HG03280 (cell line): ENCODE results near the gene PDGFRB.

ENCODE experiments used
- ATAC-seq: cut with Tn5 transposase; IDR thresholded peaks from one replicate; pipeline ENCODE4 v1.9.1; 2021; ENCODE audit warnings: mild to moderate bottlenecking, moderate library complexity; ENCODE audit not compliant: unreplicated experiment

PDGFRB gene

DNA sequence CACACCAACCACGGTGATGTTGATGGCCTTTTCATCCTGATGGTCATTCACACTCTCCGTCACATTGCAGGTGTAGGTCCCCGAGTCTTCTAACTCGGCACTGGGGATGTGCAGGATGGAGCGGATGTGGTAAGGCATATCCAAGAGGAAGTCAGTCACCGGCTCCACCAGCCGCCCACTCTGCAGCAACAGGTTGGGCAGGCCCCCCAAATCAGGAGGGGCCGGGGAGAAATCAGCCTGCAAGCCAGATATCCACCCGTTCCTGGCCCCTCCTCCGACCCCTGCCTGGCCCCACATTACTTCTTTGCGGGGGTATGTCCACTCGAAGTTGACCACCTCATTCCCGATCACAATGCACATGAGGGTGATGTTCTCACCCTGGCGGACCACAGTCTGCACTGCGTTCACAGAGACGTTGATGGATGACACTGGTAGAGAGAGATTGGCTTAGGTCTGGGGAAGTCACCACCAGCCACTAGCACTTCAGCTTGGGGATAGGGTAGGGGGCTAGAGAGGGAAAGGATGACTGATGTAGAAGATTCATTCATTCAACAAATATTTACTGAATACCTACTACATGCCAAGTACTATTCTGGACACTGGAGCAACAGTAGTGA lies 22.0 kb downstream of the PDGFRB start:
- ATAC-seq: no peak

DNA sequence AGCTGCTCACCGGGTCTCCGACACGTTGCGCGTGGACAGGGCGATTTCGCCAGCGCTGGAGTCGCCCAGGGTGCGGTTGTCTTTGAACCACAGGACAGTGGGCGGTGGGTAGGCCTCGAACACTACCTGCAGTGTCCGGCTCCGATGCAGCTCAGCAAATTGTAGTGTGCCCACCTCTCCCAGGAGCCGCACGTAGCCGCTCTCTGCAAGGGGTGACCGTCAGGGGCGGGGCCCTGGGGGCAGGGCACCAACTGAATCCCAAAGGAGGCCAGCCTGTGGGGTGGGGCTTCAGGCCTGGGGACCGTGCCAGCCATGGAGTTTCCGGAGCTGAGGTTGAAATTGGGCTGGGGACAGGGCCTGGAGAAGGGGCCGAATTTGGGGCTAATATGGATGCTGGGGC lies 22.9 kb downstream of the PDGFRB start:
- ATAC-seq: no peak

DNA sequence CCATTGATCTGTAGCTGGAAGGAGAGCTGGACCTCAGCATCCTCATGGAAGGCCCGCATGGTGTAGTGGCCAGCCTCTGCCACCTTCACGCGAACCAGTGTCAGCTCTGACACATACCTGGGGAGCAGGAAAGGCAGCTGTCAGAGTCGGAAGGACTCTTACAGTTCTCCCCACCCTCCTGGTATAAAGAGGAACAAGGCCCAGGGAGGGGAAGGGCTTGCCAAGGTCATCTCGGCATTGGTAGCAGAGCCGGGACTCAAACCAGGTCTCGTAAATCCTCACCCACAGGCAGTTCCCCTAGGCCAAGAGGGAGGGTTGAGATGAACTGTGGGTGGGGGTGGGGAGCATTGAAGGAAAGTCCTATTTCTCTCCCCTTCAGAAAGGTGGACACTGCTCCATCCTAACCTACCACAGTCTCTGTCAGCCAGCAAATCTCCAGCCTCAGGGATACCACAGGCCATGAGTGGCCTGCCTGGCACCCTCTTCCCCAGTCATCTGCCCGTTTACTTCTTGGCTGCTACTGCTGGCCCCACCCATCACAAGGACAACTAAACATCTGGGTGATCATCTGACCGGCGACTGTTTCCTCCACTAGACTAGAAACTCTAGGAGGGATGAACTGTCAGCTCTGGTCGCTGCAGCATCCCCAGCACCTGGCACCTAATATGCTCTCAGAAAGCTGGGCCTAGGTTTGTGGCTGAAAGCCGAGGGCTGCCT lies 23.5 kb downstream of the PDGFRB start:
- no peak for ATAC-seq

DNA sequence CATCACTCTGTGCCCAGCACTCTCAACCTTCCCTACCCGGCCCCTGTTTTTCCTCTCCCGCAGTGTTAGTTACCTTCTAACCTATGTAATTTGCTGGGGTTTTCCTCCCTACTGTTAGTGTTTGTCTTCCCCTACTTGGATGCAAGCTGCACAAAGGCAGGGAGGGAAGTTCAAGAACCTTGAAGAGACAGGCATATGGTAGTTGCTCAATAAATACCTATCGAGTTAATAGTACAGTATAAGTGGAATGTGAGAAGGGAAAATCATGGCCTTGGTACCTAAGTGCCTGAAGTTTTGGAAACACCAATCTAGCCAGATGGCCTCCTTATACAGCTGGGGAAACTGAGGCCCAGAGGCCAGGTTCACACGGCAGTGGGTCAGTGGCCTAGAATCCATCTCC lies 24.2 kb downstream of the PDGFRB start:
- no peak for ATAC-seq

DNA sequence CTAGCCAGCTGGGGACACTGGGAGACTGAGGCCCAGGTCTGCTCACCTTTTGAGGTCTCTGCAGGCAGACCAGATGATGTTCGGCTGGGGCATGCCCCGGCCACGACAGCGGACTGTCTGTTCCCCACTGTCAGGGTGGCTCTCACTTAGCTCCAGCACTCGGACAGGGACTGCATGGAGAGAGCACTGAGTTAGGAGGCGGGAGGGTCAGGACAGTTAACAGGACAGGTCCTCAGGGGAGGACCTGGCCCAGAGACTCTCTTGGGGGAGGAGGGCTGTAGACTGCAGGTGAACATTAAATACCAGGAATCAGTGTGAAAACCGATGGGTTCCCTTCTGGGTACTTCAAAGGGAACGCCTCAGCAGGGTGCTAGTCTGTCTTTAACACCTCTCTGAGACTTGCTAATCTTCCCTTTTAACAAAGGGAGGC lies 25.1 kb downstream of the PDGFRB start:
- ATAC-seq: no peak

DNA sequence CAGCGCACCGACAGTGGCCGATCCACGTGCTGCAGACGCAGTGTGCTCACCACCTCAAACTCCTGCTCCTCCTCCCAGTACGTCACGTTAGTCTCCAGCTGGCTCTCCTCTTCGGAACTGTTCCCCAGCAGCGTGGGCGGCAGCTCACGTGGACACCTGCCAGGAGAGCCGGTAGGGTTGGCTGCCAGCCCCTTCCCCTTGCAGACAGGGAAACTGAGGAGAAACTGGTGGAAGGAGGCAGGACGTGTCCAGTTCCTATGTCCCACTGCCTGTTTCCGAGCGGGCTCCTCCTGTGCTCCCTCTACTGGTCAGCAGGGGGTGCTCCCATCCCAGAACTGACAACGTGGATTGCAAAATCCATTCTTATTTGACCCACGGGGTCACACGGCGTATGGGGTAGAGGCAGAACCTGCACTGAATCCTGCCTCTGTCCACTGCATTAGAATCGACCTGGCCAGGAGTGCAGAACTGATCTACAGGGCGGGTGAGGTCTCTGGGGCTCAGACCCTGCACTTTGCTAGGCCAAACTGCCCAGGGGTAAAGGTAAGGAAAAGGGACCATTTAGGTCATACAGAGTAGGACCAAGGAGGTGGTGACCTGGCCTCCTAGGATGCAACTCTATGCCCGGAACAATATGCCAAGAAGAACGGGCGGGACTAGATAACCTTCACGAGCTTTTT lies 25.7 kb downstream of the PDGFRB start:
- peak; percentile 53 for ATAC-seq

DNA sequence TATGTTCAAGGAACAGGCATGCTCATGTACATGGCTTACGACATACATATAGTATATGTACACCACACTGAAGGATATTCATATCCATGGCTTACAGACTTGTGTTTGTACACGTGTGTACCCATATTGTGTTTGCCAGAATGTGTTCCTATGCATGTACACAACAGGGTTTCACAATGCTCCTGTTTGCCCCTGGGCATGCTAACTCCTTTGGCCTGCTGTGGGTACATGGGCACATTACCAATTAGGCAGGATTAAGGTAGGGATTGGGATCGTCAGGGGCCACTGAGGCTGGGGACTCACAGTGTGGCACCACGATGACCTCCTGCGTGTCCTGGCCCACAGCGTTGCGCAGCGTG lies 26.2 kb downstream of the PDGFRB start:
- no peak for ATAC-seq

DNA sequence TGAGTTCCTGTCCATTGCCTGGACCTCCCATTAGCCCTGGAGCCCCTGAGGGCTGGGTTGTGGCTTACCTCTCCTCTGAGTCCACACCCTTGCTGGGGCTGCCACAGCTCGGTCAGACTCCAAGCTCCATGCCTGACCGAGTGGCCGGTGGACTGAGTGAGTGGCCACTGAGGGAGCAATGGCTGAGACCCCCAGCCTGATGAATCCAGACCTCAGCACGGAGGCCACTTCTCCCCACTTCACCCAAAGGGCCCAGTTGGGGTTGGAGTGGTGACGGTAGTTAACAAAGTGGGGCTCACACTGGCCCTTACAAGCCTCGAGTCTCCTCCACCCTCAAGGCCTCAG lies 28.8 kb downstream of the PDGFRB start:
- no peak for ATAC-seq

DNA sequence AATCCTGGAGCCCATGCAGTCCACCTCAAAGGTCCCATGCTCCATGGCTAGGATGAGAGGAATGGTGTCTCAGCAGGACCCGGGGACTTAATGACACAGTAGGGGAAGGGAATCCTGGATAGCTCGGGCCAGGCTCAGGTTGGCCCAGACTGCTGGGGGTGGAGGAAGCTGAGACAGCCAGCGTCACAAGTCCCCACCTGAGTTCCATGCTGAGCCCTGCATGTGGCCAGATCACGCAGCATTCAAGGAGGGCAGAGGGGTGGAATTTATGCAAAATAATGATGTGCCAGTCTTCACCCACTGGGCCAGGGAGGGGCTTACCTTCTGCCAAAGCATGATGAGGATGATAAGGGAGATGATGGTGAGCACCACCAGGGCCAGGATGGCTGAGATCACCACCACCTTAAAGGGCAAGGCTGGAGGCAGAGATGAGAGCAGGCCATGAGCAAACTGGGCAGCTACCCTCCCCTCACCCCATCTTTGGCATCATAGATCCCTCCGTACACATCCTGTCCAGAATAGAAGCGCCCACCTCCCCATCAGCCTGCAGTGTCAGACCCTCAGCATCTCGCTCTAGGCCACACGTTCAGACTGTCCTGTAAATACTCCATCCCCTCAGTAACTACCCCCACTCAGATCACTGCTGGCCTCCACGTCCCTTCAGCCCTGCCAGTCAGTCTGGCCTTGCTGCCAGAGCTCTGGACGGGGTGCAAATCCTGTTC lies 29.3 kb downstream of the PDGFRB start:
- ATAC-seq: no peak

DNA sequence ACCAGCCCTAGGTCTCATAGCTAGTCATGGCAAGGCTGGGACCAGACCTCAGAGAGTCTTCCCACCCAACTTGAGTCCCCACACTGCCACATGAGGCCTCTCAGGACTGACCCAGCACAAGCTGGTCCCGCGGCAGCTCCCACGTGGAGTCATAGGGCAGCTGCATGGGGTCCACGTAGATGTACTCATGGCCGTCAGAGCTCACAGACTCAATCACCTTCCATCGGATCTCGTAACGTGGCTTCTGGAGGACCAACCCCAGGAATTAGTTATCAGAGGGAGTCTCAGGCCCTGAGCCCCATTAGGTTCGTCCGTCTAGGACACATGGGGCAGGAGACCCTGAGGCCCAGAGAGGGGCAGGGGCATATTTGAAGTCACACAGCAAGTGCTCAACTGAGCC lies 30.3 kb downstream of the PDGFRB start:
- no peak for ATAC-seq

DNA sequence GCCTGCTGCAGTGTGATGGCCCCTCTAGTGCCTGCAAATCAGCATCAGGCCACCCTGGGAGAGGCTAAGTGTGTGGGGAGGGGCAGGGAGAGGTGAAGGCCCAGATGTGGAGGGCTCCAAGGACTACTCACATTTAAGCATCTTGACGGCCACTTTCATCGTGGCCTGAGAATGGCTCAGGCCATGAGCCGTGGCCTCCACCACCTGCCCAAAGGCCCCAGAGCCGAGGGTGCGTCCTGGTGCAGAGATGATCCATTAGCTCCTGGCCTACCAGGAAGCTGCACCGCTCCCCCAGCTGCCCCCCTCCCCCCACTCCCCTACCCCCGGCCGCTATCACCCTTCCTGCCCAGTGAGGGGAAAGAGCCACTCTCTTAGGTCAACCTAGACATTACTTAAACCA lies 31.0 kb downstream of the PDGFRB start:
- no peak for ATAC-seq

DNA sequence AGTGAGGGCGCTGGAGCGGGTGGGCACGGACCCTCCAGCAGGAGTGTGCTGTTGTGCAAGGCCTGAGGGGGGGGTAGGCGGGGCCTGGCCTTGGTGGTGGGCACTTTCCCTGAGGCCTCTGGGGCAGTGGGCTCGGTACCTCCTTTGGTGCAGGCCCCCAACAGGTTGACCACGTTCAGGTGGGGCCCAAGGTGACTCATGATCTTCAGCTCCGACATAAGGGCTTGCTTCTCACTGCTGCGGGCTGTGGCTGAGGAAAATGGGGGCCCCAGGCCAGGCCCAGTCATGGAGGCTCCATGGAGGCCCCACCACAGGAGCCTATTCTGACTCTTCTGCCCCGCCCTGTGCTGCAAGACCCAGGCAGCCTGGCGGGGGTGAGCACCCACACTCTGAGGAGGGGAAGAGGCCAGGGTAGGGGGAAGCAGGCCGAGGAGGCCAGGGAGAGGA lies 31.5 kb downstream of the PDGFRB start:
- no peak for ATAC-seq

DNA sequence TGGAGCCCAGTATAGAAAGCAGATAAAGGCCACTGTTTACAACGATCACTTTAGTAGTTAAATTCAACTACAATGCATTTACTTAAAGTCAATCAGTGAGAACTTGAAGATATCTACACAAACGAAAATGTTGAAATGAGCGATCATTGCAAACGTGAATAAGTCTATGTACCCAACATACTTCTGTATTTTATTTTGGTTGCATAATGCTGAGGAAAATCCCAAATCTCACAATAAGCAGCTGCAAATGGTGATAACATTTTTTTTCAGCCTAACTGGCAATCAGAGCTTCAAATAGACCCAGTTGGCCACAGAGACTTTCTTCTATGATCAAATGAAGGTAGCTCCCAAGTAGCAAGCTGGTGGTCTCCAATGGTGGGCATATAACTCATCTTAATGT lies 32.1 kb downstream of the PDGFRB start:
- no peak for ATAC-seq

DNA sequence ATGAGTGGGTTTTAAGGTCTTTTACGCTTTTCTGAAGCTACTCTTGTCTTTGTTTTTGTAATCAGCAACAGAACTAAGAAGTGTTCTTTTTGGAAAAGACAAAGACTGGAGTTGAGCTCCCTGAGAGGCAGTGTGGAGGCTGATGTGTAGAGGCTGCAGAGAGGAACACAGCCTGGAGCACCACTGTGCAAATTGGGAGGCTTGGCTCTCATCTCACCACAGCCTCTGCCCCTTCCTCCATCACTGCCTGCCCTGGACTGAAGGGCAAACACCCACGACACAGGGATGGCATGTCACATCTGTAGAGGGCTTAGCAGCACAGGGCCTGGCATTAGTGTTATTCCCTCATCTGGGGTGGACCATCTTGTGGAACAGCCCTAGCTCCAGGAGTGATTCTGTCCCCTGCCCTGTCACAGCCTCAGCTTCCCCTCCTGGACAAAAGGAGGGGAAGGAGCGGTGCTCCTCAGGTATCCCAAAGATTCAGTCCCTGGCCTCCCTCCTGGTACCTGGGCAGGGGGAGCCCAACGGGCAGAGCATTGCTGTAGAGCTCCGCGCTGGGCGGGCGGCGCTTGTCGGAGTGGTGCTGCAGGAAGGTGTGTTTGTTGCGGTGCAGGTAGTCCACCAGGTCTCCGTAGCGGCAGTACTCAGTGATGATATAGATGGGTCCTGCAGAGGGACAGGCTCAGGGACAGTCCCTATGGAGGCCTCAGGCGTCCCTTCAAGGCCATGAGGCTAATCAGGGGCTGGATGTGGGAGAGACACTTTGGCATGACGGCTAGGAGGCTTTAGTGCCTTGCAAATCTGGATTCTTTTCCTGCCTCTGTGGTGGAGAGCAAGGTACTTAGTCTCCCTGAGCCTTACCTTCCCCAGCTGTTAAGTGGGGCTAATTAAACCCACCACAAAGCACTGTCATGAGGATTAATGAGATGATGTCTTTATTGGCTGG lies 32.8 kb downstream of the PDGFRB start:
- ATAC-seq: no peak

DNA sequence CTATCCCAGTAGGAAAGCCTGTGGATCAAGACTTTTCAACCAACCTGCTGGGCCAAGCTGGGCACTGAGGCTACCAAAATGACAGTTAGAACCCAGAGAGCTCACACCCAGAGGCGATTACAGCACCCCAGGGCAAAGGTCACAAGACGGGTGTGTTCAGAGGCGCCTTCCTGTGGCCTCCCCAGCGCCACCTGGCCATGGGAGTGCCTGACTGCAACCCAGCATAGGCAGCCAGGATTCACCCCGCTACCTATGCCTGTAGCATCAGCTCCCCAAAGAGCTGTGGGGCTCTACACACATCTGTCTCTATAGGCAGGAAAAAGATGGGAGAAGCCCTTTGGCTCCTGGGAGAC lies 33.5 kb downstream of the PDGFRB start:
- peak; percentile 77 for ATAC-seq

DNA sequence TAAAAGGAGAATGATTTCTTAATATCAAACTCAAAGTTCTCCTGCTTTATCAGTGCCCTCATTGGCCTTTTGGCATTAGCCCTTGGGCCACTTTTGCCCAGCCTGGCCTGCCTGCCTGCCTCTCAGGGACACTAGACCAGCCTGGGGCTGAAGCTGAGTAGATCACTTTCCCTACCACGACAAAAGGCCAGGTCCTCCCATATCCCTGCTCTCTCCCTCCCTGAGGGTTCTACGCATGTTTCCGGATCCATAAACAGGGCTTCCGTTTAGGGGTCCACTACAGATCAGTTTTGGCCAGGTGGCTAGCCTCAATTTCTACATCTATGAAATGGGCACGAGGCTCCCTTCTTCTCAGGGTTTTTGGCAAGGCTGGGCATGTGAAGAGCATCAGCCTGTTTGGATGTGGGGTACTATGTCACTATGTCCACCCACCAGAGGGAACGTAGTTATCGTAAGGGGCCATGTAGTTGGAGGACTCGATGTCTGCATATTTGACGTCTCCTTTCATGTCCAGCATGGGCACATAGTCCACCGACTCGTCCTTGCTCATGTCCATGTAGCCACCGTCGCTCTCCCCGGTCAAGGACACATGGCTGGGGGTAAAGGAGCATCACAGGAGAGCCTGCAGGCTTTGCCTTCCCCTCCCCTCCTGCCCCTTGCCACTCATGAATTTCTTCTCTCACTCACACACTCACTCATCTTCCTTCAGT lies 34.0 kb downstream of the PDGFRB start:
- ATAC-seq: no peak

DNA sequence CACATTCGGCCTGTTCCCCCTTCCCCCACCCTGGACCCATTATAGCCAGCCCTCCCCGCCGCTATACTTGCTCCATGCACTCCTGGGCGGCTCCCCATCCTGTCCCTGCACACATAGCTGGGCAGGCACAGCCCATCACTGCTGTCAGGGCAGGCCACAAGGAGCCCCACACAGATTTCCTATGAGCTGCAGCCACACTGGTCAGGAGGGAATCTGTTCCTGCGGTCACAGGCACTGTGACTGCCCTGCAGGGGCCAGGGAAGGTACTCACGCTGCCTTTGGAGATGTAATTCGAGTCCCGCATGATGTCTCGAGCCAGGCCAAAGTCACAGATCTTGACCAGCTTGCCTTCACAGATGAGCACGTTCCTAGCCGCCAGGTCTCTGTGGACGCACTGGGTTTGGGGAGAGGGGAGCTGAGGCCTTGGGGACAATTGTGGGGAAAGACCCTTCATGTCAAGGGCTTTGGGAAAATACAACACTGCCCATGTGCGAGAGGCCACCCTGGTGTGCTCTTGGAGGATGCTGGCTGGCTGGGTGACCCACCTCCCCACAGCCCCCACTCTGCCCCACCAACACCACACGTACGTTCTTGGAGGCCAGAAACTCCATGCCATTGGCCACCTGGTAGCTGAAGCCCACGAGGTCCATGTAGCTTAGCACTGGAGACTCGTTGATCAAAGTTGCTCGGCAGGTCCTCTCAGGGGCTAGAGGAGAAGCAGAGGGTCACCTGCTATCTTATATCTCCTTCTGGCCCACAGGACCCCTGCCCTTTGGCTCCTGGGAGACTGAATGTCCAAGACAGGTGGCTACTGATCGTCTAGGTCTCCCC lies 34.8 kb downstream of the PDGFRB start:
- ATAC-seq: no peak

DNA sequence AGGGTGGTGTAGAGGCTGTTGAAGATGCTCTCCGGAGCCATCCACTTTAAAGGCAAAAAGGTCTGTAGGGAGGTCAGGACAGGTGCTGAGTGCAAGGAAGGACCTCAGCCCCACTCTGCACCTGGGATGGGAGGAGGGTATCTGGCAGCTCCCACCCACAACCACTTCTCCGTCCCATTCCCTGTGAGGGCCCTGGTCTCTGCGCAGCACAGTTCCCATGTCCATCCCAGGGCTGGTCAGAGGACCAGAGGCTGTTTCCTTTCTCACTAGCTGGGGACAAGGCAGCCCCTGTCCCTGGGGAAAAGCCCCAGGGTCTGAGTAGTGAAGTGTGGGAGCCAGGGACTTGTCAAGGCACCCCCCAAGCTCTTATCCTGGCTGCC lies 35.6 kb downstream of the PDGFRB start:
- no peak for ATAC-seq

DNA sequence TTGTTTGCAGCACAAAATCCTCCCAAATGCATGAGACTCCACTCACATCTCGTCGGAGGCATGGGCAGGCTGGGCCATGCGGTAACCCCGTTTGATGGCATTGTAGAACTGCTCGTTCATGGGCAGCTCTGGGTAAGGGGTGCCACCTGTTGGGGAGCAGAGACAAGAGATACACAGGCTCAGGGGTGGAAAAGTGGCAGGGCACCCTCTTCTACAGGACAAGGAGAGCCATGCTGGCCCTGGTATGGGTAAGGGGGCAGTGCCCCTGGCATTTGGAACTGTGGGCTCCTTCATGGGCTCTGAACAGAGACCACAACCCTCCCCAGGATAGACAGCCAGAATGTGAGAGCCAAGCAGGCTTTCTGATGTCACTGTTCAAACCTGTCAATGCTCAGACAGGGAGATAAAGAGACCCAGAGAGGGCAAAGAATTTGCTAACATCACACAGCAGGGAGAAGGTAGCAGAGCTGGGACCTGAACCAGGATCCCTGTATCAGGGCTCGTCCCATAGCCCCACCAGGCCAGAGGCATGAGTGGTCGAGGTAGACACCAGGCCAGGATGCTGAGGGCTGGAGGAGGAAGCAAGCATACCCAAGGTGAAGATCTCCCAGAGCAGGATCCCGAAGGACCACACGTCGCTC lies 36.1 kb downstream of the PDGFRB start:
- no peak for ATAC-seq
